Activated CD8-positive, alpha-beta T cell treated with anti-CD3 and anti-CD28 coated beads for 36 hours (primary cell): ENCODE data around the gene ADGRA3. TPM values are rescaled to one million over a fixed set of nuclear protein-coding genes. Genes with fewer than 3 reads are reported as not detected.

Experiments
- ATAC-seq: fragments of 200-7000 bp; cut with Tn5 transposase; one replicate; pipeline ENCODE4 v1.10.0; 2021; ENCODE audit warnings: mild to moderate bottlenecking, moderate library complexity
- CTCF ChIA-PET: fragments of 350-600 bp; sonication (Branson Sonifier 250); formaldehyde crosslinking; loops from one replicate; lab custom pipeline; 2021; ENCODE audit warnings: antibody characterized with exemption; lab: Charles Lee
- POLR2A ChIA-PET: fragments of 350-600 bp; sonication (Branson Sonifier 250); formaldehyde crosslinking; loops from one replicate; lab custom pipeline; 2021; ENCODE audit warnings: antibody characterized with exemption; lab: Charles Lee
- DNase-seq: peaks from one replicate; pipeline ENCODE4 v3.0.0-alpha.2; 2020
- H3K27ac Mint-ChIP-seq: one replicate; pipeline ENCODE4 v1.8.0; 2021; ENCODE audit warnings: mild to moderate bottlenecking, mixed read lengths
- H3K27me3 Mint-ChIP-seq: one replicate; pipeline ENCODE4 v1.8.0; 2021; ENCODE audit warnings: mixed read lengths
- H3K36me3 Mint-ChIP-seq: one replicate; pipeline ENCODE4 v1.8.0; 2021; ENCODE audit warnings: low read depth, mixed read lengths
- H3K4me1 Mint-ChIP-seq: one replicate; pipeline ENCODE4 v1.8.0; 2021; ENCODE audit warnings: low read depth, mixed read lengths
- H3K4me3 Mint-ChIP-seq: one replicate; pipeline ENCODE4 v1.8.0; 2021; ENCODE audit warnings: mild to moderate bottlenecking, moderate library complexity, mixed read lengths
- H3K9me3 Mint-ChIP-seq: one replicate; pipeline ENCODE4 v1.8.0; 2021; ENCODE audit warnings: mixed read lengths
- intact Hi-C: fragments of 100-400 bp; cut with micrococcal nuclease; formaldehyde crosslinking; loops from one replicate; pipeline ENCODE4 v1.10.0; 2022
- total RNA-seq, 2 experiments: library from RNA; stranded (reverse); gene quantifications; one replicate each; pipeline ENCODE4 v1.2.3, GENCODE V29; 2021
- TF ChIP-seq, protein P1 (sequence below): fragments of 200-600 bp; IDR thresholded peaks from one replicate; pipeline ENCODE4 v1.8.0; 2022; ENCODE audit warnings: antibody characterized with exemption, mild to moderate bottlenecking

Gene ADGRA3
- total RNA-seq, 2 experiments from 2014 or later = 12.9 to 13.2 TPM

DNA sequence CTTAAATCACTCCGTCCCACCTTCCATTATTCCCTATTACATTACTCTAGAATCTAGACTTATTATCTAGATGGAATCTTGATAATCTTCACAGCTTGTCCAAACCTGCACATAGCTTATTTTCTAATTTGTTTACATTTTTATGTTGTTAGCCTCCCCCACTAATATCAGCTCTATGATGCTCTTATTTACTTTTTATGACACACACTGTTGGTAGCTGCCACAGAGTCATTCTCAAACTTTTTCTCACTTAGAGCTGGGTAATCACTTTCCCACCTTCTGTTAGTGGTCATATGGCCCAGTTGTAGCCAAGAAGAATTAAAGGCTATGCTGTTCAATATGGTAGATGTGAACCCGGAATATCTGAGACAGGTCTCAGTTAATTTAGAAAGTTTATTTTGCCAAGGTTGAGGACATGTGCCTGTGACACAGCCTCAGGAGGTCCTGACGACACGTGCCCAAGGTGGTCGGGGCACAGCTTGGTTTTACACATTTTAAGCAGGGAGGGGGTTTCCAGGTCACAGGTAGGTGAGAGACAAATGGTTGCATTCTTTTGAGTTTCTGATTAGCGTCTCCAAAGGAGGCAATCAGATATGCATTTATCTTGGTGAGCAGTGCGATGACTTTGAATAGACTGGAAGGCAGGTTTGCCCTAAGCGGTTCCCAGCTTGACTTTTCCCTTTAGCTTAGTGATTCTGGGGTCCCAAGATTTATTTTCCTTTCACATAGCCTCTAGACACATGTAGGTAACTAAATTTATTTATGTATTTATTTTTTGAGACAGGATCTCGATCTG, 7.0 kb upstream of the ADGRA3 start:
- Mint-ChIP-seq H3K36me3 (no peaks in the 10 kb centered on the region), H3K9me3 (no peaks in the 10 kb centered on the region), H3K4me1 (no peaks in the 10 kb centered on the region), H3K27ac (no peak overlapping the region), H3K4me3 (no peak overlapping the region), H3K27me3 (no peaks in the 10 kb centered on the region)
- CTCF ChIA-PET = interaction anchor here (0.5 to 1.5 kb wide), 5 partner anchors 85 to 734 kb away, joined by 3 to 4 read pairs (median 3); no protein-coding TSS in a partner anchor
- no peak for ATAC-seq
- no peak for DNase-seq
- POLR2A ChIA-PET = no interaction called here
- intact Hi-C loops = no loop called here
- TF ChIP-seq, protein P1, sequence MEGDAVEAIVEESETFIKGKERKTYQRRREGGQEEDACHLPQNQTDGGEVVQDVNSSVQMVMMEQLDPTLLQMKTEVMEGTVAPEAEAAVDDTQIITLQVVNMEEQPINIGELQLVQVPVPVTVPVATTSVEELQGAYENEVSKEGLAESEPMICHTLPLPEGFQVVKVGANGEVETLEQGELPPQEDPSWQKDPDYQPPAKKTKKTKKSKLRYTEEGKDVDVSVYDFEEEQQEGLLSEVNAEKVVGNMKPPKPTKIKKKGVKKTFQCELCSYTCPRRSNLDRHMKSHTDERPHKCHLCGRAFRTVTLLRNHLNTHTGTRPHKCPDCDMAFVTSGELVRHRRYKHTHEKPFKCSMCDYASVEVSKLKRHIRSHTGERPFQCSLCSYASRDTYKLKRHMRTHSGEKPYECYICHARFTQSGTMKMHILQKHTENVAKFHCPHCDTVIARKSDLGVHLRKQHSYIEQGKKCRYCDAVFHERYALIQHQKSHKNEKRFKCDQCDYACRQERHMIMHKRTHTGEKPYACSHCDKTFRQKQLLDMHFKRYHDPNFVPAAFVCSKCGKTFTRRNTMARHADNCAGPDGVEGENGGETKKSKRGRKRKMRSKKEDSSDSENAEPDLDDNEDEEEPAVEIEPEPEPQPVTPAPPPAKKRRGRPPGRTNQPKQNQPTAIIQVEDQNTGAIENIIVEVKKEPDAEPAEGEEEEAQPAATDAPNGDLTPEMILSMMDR = no peak

DNA sequence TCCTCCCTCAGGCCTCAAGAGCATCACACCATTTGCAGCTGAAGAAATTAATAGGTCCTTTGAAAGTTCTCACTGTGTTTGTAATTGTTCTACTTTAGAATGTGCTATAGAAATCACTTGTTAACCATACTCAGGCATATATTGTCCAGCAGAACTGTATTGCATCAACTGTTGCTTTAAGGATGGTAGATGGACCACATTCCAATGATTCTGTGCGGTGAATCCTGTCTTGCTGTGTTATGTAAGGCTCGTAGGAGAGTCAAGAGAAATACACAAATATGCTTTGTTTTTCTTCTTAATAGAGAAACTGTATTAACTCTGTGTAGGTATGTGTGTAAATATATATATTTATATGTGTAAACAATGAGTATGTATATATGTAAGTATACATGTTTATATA, 6.3 kb upstream of the ADGRA3 start:
- H3K36me3 Mint-ChIP-seq = no peaks in the 10 kb centered on the region
- H3K9me3 Mint-ChIP-seq = no peaks in the 10 kb centered on the region
- H3K27ac Mint-ChIP-seq = no peak overlapping the region
- DNase-seq (no peak), ATAC-seq (no peak)
- ChIA-PET CTCF (interaction anchor here (0.5 to 1.2 kb wide), 4 partner anchors 15 to 138 kb away, joined by 3 to 4 read pairs (median 3); no protein-coding TSS in a partner anchor), POLR2A (no interaction called here)
- TF ChIP-seq, protein P1 = no peak
- no peaks in the 10 kb centered on the region for H3K27me3 Mint-ChIP-seq
- no peak overlapping the region for H3K4me3 Mint-ChIP-seq
- intact Hi-C loops = no loop called here
- no peaks in the 10 kb centered on the region for H3K4me1 Mint-ChIP-seq

DNA sequence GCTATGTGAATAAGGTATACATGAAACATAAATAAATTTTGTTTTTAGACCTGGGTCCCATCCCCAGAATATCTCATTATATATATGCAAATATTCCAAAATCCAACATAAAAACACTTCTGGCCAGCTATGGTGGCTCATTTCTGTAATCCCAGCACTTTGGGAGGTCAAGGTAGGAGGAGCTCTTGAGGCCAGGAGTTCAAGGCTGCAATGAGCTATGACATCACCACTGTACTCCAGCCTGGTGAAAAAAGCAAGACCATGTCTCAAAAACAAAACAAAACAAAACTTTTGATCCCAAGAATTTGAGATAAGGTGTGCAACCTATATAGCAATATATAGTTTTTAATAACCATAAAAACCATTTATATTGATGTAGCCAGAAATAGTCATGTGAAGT, 5.4 kb upstream of the ADGRA3 start:
- CTCF ChIA-PET = interaction anchor here (1.2 kb wide), 1 partner anchor 14 kb away, joined by 3 read pairs; no protein-coding TSS in a partner anchor
- POLR2A ChIA-PET = no interaction called here
- no peaks in the 10 kb centered on the region for H3K9me3 Mint-ChIP-seq
- no peaks in the 10 kb centered on the region for H3K36me3 Mint-ChIP-seq
- H3K27ac Mint-ChIP-seq = no peak overlapping the region
- TF ChIP-seq, protein P1 = no peak
- no peak overlapping the region for H3K4me3 Mint-ChIP-seq
- DNase-seq (no peak), ATAC-seq (no peak)
- H3K27me3 Mint-ChIP-seq = peaks cover 3% of the 10 kb centered on the region
- intact Hi-C loops = no loop called here
- peaks cover 3% of the 10 kb centered on the region for H3K4me1 Mint-ChIP-seq

DNA sequence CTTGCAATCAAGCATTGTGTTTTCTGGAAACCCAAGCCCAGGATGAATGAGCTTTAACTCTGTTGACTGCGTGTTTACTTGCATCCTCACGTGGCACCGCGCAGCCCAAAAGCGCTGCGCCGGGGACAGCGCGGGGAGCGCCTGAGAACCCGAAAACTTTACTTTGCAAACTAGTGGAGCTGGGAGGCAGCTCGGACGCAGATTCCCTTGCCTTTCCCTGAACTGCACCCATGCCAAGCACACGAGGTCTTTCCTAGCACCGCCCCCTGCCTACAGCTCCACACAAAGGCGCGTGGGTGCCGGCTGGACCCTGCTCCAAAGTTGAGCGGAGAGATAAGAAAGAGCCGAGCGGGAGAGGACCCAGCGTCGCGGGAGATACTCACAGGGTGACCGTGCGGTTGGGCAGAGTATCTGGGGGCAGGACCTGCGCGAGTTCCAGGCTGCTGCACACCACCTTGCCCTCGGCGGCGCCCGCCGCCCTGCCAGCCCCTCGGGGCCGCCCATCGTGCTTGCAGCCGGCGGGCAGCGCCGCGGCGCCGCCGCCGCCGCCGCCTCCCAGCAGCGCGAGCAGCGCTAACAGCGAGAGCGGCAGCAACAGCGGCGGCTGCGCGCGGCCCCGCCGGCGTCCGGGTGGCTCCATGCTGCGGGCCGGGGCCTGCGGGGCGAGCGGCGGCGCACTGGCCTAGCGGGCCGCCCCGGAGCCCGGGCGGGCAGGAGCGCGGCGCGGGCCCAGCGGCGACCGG, 550 bp downstream of the ADGRA3 start:
- TF ChIP-seq, protein P1 = no peak
- ATAC-seq (peak; percentile 62), DNase-seq (peak; percentile 48)
- Mint-ChIP-seq H3K4me1 (peaks cover 16% of the 10 kb centered on the region), H3K27ac (peak overlapping the region; percentile 91), H3K36me3 (peaks cover 7% of the 10 kb centered on the region), H3K9me3 (no peaks in the 10 kb centered on the region), H3K4me3 (peak overlapping the region; percentile 97), H3K27me3 (peaks cover 9% of the 10 kb centered on the region)
- CTCF ChIA-PET = no interaction called here
- intact Hi-C loops = loop anchor here (2.0 kb wide), 1 partner anchor 15 kb away; no protein-coding TSS in a partner anchor
- POLR2A ChIA-PET = interaction anchor here (0.8 to 2.5 kb wide), 3 partner anchors 9 to 71 kb away, joined by 4 to 8 read pairs (median 6); no protein-coding TSS in a partner anchor
